ENCODE measurements around the gene DISP2.

DNA sequence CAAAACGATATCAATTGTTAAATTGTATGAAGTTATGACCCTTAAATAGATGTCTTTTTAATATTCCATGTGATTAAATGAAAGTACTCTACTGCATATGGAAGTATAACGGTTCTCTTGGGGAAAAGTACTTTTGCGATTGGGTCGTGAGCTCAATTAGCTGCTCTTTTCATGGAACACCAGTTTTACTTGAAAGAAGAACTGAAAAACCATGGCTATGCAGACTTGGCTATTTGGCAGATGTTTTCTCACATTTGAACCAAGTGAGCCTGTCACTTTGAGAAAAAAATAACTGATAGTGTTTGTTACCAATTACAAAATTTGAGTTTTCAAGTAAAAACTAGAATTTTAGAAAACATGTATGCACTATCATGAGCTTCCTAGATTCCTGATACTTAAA lies 40.4 kb upstream of the DISP2 start:
- TF ChIP-seq, protein P1, sequence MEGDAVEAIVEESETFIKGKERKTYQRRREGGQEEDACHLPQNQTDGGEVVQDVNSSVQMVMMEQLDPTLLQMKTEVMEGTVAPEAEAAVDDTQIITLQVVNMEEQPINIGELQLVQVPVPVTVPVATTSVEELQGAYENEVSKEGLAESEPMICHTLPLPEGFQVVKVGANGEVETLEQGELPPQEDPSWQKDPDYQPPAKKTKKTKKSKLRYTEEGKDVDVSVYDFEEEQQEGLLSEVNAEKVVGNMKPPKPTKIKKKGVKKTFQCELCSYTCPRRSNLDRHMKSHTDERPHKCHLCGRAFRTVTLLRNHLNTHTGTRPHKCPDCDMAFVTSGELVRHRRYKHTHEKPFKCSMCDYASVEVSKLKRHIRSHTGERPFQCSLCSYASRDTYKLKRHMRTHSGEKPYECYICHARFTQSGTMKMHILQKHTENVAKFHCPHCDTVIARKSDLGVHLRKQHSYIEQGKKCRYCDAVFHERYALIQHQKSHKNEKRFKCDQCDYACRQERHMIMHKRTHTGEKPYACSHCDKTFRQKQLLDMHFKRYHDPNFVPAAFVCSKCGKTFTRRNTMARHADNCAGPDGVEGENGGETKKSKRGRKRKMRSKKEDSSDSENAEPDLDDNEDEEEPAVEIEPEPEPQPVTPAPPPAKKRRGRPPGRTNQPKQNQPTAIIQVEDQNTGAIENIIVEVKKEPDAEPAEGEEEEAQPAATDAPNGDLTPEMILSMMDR (IDR thresholded peaks at IDR 0.05; ENCODE audit: insufficient read depth, low read depth, low read length): no peak
- no peak for TF ChIP-seq EZH2 (IDR thresholded peaks at IDR 0.05; ENCODE audit: insufficient read depth, low read length)
